Progenitor cell of endocrine pancreas (in vitro differentiated cells): ENCODE measurements around the gene CGREF1. TPM values are rescaled to one million over a fixed set of nuclear protein-coding genes. Genes with fewer than 3 reads are reported as not detected.

ENCODE experiments used
- DNase-seq: peaks from one replicate; pipeline ENCODE4 v3.0.0; 2021; ENCODE audit warnings: low spot score; ENCODE audit not compliant: unreplicated experiment
- H3K27ac Mint-ChIP-seq: 2 replicates; pipeline ENCODE4 v1.8.0; 2021; ENCODE audit warnings: mild to moderate bottlenecking, moderate library complexity, mixed read lengths
- H3K27me3 Mint-ChIP-seq: 2 replicates; pipeline ENCODE4 v1.8.0; 2021; ENCODE audit warnings: mixed read lengths
- H3K36me3 Mint-ChIP-seq: 2 replicates; pipeline ENCODE4 v1.8.0; 2022; ENCODE audit warnings: mixed read lengths; ENCODE audit not compliant: insufficient read depth
- H3K4me1 Mint-ChIP-seq: 2 replicates; pipeline ENCODE4 v1.8.0; 2021; ENCODE audit warnings: low read depth, mixed read lengths
- H3K4me3 Mint-ChIP-seq: 2 replicates; pipeline ENCODE4 v1.8.0; 2021; ENCODE audit warnings: low read depth, mild to moderate bottlenecking, moderate library complexity, mixed read lengths
- H3K9me3 Mint-ChIP-seq: 2 replicates; pipeline ENCODE4 v1.8.0; 2021; ENCODE audit warnings: low read depth, mixed read lengths
- CTCF ChIP-seq: fragments of 200-600 bp; sonication (generic); IDR thresholded peaks from one replicate; pipeline ENCODE4 v1.5.0; 2021; ENCODE audit warnings: antibody characterized with exemption, mild to moderate bottlenecking; ENCODE audit not compliant: unreplicated experiment
- total RNA-seq: library from RNA; stranded (reverse); gene quantifications from 2 replicates; pipeline ENCODE4 v1.2.1, GENCODE V29; 2021

The CGREF1 gene
- total RNA-seq, 1 donor from 2014 or later: 0.31 TPM

- DNase-seq: no peak
- Mint-ChIP-seq H3K27ac (peak overlapping the region; percentile 89), H3K9me3 (no peaks in the 10 kb centered on the region), H3K36me3 (peaks cover 6% of the 10 kb centered on the region), H3K27me3 (peaks cover 24% of the 10 kb centered on the region), H3K4me3 (peak overlapping the region; percentile 80), H3K4me1 (peaks cover 12% of the 10 kb centered on the region)
- TF ChIP-seq CTCF: no peak
Measured at GRCh38 chr2:27071990-27072830, 46.7 kb downstream of the CGREF1 start.

GRCh38 chr2:27071277-27071989, 47.5 kb downstream of the CGREF1 start, which contains the start of gene OST4:
Gene OST4 (minus strand): TSS chr2:27071654.
- DNase-seq: peak; percentile 83
- Mint-ChIP-seq H3K27ac (peak within 1 kb of the TSS; percentile 96), H3K36me3 (peaks cover 6% of the 10 kb centered on the region), H3K4me3 (peak within 1 kb of the TSS; percentile 97), H3K4me1 (peaks cover 12% of the 10 kb centered on the region), H3K9me3 (no peaks in the 10 kb centered on the region), H3K27me3 (peaks cover 18% of the 10 kb centered on the region)
- no peak for TF ChIP-seq CTCF

- Mint-ChIP-seq H3K27me3 (peaks cover 12% of the 10 kb centered on the region), H3K27ac (peak overlapping the region; percentile 96), H3K9me3 (no peaks in the 10 kb centered on the region), H3K4me3 (peak overlapping the region; percentile 97), H3K4me1 (peaks cover 12% of the 10 kb centered on the region), H3K36me3 (peaks cover 10% of the 10 kb centered on the region)
- DNase-seq: no peak
- TF ChIP-seq CTCF: no peak
Measured at GRCh38 chr2:27070653-27071276, 48.2 kb downstream of the CGREF1 start.

GRCh38 chr2:27069961-27070618, 48.8 kb downstream of the CGREF1 start:
- Mint-ChIP-seq H3K36me3 (peaks cover 12% of the 10 kb centered on the region), H3K27me3 (peaks cover 11% of the 10 kb centered on the region), H3K9me3 (no peaks in the 10 kb centered on the region), H3K27ac (peak overlapping the region; percentile 41), H3K4me3 (peak overlapping the region; percentile 97), H3K4me1 (peaks cover 12% of the 10 kb centered on the region)
- no peak for TF ChIP-seq CTCF
- no peak for DNase-seq

- no peak for TF ChIP-seq CTCF
- Mint-ChIP-seq H3K4me3 (peak overlapping the region; percentile 97), H3K9me3 (no peaks in the 10 kb centered on the region), H3K27me3 (peaks cover 4% of the 10 kb centered on the region), H3K27ac (no peak overlapping the region), H3K36me3 (peaks cover 12% of the 10 kb centered on the region), H3K4me1 (peaks cover 12% of the 10 kb centered on the region)
- no peak for DNase-seq
Measured at GRCh38 chr2:27069436-27069835, 49.5 kb downstream of the CGREF1 start.
